ENCODE measurements around the gene CYP11A1.
A peak's percentile ranks its signal among the peaks of the same experiment; 100 is the strongest.

CYP11A1 gene

DNA sequence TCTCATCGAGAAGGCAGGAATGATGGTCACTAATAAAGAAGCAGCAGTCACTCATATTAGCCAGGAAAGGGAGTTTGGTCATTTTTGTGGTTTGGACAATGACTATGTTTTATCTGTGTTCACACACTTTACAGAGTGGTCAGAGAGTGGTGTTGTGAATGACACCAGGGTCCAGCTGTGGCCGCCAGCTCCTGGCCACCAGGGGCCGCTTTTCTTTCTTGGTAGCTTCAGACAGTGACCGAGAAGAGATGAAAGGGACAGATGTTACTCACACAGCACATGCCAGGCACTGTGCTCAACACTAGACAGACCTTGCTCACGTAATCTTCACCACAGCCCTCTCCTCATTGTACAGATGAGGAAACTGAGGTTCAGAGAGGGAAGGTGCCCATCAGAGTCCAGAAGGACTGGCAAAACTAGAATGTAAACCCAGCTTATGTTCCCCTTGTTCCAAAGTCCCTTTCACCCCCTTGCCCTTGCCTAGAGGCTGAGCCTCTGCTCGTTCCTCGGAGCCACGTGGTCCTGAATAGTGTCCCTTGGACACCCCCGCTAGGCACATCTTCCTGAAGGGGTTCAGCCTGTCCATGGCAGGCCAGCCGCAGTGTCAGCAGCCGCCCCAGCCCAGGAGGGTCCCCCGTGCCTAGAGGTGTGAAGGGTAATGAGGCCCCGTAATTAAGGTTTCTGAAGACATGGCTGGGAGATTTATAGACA is 55.6 kb downstream of the CYP11A1 start:
- CTCF ChIA-PET: interaction anchor here (0.5 to 4.6 kb wide), 4 partner anchors 9 to 520 kb away, joined by 3 to 29 read pairs (median 7); no protein-coding TSS in a partner anchor
- H3K27ac ChIP-seq: no peak overlapping the region
- peak; percentile 29 for DNase-seq (ENCODE audit: low spot score)
- POLR2A ChIA-PET (ENCODE audit: low non-redundant PET): no interaction called here
- TF ChIP-seq, protein P1, sequence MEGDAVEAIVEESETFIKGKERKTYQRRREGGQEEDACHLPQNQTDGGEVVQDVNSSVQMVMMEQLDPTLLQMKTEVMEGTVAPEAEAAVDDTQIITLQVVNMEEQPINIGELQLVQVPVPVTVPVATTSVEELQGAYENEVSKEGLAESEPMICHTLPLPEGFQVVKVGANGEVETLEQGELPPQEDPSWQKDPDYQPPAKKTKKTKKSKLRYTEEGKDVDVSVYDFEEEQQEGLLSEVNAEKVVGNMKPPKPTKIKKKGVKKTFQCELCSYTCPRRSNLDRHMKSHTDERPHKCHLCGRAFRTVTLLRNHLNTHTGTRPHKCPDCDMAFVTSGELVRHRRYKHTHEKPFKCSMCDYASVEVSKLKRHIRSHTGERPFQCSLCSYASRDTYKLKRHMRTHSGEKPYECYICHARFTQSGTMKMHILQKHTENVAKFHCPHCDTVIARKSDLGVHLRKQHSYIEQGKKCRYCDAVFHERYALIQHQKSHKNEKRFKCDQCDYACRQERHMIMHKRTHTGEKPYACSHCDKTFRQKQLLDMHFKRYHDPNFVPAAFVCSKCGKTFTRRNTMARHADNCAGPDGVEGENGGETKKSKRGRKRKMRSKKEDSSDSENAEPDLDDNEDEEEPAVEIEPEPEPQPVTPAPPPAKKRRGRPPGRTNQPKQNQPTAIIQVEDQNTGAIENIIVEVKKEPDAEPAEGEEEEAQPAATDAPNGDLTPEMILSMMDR (conservative IDR thresholded peaks at IDR 0.05; ENCODE audit: low read depth): peak; percentile 62

DNA sequence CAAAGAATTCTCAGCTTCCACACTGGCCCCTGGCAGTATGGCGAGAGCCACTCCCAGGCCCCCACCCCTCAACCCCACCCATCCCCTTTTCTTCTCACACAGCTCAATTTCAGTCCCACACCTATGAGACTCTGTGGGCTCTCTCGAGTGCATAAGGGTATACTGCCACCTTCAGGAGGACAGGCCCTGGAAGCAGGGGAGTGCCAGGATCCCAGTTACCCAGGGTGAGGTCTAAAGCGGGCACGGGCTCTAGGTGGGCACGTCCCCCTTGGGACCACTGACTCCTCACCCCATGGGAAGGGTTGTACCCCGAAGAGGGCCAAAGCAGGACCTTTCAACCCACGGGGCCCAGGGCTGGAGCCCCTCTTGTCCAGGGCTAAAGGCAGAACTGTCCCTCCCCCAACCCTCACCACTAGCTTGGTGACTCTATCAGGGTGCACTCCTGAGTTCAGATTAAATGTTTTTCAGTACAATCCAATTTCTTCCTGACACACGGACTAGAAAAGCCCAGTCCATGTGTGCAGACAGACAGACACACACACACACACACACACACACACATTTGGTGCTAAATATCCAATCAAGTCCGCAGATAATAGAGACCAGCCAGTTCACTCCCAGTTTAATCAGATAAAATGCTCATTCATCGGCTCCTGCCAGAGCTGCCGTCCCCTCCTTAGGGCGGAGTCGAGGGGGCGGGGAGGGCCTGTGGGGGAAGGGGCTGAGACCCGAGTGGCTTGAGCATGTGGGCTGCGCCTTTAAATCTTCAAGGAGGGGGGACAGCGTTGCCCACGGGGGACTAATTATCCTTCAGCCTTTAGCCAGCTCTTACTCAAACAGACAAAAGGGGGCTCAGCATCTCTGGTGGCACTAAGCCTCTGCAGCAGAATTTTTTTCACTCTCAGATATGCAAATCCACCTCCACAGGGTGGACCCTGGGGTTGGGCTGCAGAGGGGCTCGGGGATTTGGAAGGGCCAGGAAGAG is 59.3 kb downstream of the CYP11A1 start:
- TF ChIP-seq, protein P1 (conservative IDR thresholded peaks at IDR 0.05; ENCODE audit: low read depth): peak; percentile 76
- no peak overlapping the region for H3K27ac ChIP-seq
- POLR2A ChIA-PET (ENCODE audit: low non-redundant PET): interaction anchor here (0.5 kb wide), 1 partner anchor 65 kb away, joined by 3 read pairs; no protein-coding TSS in a partner anchor
- peak; percentile 84 for DNase-seq (ENCODE audit: low spot score)
- CTCF ChIA-PET: interaction anchor here (0.6 to 4.6 kb wide), 29 partner anchors 7 to 555 kb away, joined by 3 to 47 read pairs (median 4); partner anchors contain the start of gene ISLR2

DNA sequence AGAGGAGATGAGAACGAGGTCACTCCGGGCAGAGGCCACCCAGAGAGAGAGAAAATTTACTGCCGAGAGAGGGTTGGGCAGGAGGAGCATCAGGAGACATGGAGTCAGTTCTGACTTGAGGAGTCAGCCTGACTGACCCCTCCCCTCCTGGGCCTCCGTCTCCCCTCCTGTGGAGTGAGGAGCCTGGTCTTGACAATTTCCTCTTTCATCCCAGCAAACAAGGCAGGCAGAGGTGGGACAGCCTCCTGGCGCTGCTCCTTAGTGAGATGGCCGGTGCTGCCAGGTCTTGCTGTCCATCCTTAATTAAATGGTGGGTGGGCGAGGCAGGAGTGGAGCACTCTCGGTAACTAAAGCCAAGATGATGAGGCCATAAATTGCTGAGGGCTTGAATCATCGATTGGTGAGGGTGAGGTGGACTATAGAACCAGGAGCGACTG is 60.6 kb downstream of the CYP11A1 start:
- ChIA-PET CTCF (interaction anchor here (0.6 to 2.6 kb wide), 7 partner anchors 14 to 334 kb away, joined by 4 to 47 read pairs (median 5); partner anchors contain the start of gene ISLR2), POLR2A (ENCODE audit: low non-redundant PET) (no interaction called here)
- no peak overlapping the region for H3K27ac ChIP-seq
- DNase-seq (ENCODE audit: low spot score): no peak
- TF ChIP-seq, protein P1 (conservative IDR thresholded peaks at IDR 0.05; ENCODE audit: low read depth): no peak

DNA sequence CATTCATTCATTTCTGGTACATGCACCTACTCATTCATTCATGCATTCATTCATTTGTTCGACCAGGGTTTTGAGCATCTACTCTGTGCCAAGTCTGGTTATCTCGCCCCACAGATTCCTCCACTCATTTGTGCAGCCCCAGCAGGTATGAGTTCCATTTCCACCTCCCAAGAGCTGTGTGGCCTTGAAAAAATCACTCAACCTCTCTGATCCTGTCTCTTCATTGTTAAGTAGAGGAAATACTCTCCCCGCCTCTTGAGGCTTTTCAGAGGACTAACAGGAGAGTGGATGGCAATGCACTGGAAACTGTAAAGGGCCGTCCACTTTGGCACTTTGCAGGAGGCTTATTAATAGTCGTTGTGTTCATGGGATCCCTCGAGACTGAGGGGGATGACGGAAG is 61.8 kb downstream of the CYP11A1 start:
- ChIA-PET CTCF (interaction anchor here (1.3 to 1.8 kb wide), 2 partner anchors 15 to 178 kb away, joined by 7 to 8 read pairs; no protein-coding TSS in a partner anchor), POLR2A (ENCODE audit: low non-redundant PET) (no interaction called here)
- no peak overlapping the region for H3K27ac ChIP-seq
- DNase-seq (ENCODE audit: low spot score): no peak
- TF ChIP-seq, protein P1 (conservative IDR thresholded peaks at IDR 0.05; ENCODE audit: low read depth): no peak

DNA sequence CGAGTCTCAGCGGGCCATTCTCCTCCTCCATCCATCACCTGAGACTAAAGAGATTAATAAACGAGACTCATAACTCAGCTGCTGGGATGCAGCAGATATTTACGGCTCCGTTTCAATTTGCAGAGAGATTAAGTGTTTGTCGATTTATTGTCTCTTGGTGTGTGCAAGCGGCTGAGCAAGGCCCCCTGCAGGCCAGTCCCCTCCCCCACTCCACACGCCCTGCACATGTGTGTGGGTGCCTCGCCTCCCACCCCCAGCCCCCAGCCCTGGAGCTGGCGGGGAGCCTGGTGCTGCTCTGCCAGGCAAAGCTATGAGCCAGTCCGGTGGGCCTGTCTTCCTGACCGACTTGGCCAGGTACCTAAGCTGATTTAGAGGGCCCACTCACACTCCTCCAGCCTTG is 63.0 kb downstream of the CYP11A1 start:
- POLR2A ChIA-PET (ENCODE audit: low non-redundant PET): no interaction called here
- CTCF ChIA-PET: interaction anchor here (0.6 to 1.8 kb wide), 7 partner anchors 9 to 178 kb away, joined by 3 to 8 read pairs (median 5); partner anchors contain the start of gene ISLR2

More for the DNA sequence above, 63.0 kb downstream of the CYP11A1 start:
- no peak overlapping the region for H3K27ac ChIP-seq
- TF ChIP-seq, protein P1 (conservative IDR thresholded peaks at IDR 0.05; ENCODE audit: low read depth): no peak
- DNase-seq (ENCODE audit: low spot score): no peak

Data from RWPE1 (cell line).